ENCODE results near the gene VTI1A. TPM values are rescaled to one million over a fixed set of nuclear protein-coding genes. Genes with fewer than 3 reads are reported as not detected.

VTI1A gene
- total and polyA plus RNA-seq, 2 experiments from 2014 or later: 26.8 to 31.0 TPM

DNA sequence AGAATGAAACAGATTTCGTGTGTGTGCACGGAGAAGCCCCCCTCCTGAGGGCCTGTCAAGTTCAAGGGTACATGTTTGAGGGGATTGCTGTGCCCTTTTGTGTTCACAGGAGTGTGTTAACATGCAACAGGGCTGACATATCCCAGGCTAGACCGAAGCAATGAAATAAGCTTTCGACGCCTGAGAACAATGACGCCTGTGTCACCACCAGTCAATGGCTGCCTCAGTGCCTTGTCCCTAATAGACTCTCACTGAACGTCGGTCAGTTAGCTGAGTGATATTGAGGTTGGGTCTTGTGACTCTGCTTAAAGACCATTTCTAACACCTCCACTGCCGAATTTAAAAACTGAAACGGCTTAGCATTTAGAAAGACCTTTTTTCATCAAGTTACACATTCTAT, 327.8 kb downstream of the VTI1A start (continued):
- TF ChIP-seq EZH2phosphoT487 (IDR thresholded peaks at IDR 0.05; ENCODE audit: unreplicated experiment) (no peak), NANOG (IDR thresholded peaks at IDR 0.05; ENCODE audit: borderline replicate concordance) (no peak), STAT1 (IDR thresholded peaks at IDR 0.05; ENCODE audit: unreplicated experiment) (no peak), JUNB (IDR thresholded peaks at IDR 0.05; ENCODE audit: unreplicated experiment) (no peak), ZNF114 (CRISPR knock-in tag; IDR thresholded peaks at IDR 0.05) (no peak), EZH2 (IDR thresholded peaks at IDR 0.05; ENCODE audit: low read depth, unreplicated experiment) (no peak), POLR2AphosphoS5 (IDR thresholded peaks at IDR 0.05; ENCODE audit: low read depth) (no peak), ZNF331 (CRISPR knock-in tag; IDR thresholded peaks at IDR 0.05; ENCODE audit: low read depth) (no peak)
- TF ChIP-seq, protein P1, sequence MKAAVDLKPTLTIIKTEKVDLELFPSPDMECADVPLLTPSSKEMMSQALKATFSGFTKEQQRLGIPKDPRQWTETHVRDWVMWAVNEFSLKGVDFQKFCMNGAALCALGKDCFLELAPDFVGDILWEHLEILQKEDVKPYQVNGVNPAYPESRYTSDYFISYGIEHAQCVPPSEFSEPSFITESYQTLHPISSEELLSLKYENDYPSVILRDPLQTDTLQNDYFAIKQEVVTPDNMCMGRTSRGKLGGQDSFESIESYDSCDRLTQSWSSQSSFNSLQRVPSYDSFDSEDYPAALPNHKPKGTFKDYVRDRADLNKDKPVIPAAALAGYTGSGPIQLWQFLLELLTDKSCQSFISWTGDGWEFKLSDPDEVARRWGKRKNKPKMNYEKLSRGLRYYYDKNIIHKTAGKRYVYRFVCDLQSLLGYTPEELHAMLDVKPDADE (IDR thresholded peaks at IDR 0.05): no peak
- TF ChIP-seq, protein P2, sequence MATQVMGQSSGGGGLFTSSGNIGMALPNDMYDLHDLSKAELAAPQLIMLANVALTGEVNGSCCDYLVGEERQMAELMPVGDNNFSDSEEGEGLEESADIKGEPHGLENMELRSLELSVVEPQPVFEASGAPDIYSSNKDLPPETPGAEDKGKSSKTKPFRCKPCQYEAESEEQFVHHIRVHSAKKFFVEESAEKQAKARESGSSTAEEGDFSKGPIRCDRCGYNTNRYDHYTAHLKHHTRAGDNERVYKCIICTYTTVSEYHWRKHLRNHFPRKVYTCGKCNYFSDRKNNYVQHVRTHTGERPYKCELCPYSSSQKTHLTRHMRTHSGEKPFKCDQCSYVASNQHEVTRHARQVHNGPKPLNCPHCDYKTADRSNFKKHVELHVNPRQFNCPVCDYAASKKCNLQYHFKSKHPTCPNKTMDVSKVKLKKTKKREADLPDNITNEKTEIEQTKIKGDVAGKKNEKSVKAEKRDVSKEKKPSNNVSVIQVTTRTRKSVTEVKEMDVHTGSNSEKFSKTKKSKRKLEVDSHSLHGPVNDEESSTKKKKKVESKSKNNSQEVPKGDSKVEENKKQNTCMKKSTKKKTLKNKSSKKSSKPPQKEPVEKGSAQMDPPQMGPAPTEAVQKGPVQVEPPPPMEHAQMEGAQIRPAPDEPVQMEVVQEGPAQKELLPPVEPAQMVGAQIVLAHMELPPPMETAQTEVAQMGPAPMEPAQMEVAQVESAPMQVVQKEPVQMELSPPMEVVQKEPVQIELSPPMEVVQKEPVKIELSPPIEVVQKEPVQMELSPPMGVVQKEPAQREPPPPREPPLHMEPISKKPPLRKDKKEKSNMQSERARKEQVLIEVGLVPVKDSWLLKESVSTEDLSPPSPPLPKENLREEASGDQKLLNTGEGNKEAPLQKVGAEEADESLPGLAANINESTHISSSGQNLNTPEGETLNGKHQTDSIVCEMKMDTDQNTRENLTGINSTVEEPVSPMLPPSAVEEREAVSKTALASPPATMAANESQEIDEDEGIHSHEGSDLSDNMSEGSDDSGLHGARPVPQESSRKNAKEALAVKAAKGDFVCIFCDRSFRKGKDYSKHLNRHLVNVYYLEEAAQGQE (IDR thresholded peaks at IDR 0.05; ENCODE audit: unreplicated experiment): no peak
- TF ChIP-seq, protein P3, sequence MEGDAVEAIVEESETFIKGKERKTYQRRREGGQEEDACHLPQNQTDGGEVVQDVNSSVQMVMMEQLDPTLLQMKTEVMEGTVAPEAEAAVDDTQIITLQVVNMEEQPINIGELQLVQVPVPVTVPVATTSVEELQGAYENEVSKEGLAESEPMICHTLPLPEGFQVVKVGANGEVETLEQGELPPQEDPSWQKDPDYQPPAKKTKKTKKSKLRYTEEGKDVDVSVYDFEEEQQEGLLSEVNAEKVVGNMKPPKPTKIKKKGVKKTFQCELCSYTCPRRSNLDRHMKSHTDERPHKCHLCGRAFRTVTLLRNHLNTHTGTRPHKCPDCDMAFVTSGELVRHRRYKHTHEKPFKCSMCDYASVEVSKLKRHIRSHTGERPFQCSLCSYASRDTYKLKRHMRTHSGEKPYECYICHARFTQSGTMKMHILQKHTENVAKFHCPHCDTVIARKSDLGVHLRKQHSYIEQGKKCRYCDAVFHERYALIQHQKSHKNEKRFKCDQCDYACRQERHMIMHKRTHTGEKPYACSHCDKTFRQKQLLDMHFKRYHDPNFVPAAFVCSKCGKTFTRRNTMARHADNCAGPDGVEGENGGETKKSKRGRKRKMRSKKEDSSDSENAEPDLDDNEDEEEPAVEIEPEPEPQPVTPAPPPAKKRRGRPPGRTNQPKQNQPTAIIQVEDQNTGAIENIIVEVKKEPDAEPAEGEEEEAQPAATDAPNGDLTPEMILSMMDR (conservative IDR thresholded peaks at IDR 0.05; ENCODE audit: low read depth in 2 of 2): no peak

DNA sequence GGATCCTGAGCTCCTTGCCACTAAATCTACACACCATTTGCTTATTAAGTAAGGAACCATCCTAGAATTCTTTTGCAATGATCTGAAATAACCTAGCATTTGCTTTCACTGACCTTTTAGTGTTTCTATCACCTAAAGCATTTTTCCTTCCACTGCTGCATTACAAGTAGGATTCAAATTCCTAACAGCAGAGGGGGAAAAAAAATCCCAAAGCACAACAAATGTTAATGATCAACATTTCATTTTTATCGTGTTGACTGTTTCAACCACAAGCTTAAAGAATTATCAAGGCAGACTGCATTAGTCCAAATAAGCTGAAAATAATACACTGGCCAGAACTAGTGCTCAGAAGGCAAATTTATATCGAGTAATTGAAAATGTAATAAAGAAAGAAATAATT, 328.4 kb downstream of the VTI1A start:
- H2AFZ ChIP-seq: no peak overlapping the region
- H3K4me3 ChIP-seq: no peak overlapping the region
- no peaks in the 10 kb centered on the region for H3K79me2 ChIP-seq (replicated peaks; ENCODE audit: insufficient read depth)
- no peak overlapping the region for H3K27ac ChIP-seq (ENCODE audit: low read depth)
- H3K4me3 Mint-ChIP-seq: no peak overlapping the region
- DNase-seq (ENCODE audit: low spot score) (no peak), ATAC-seq (no peak)
- H3K27me3 ChIP-seq (ENCODE audit: insufficient read depth): no peaks in the 10 kb centered on the region
- H3F3A ChIP-seq (replicated peaks; ENCODE audit: low read depth): no peaks in the 10 kb centered on the region
- H3K9me3 Mint-ChIP-seq: no peaks in the 10 kb centered on the region
- TF ChIP-seq CREB1 (CRISPR knock-in tag; IDR thresholded peaks at IDR 0.05; ENCODE audit: low read depth): no peak
- TF ChIP-seq, protein P2 (IDR thresholded peaks at IDR 0.05; ENCODE audit: unreplicated experiment): no peak
- TF ChIP-seq, protein P3 (conservative IDR thresholded peaks at IDR 0.05; ENCODE audit: low read depth in 2 of 2): peak in 1 of 2 experiments; percentile 41; a peak in 3 of 4 replicates
- no peak for TF ChIP-seq EZH2 (IDR thresholded peaks at IDR 0.05; ENCODE audit: low read depth, unreplicated experiment)
- no peaks in the 10 kb centered on the region for H3K36me3 ChIP-seq (ENCODE audit: insufficient read depth)
- no peak overlapping the region for H3K4me2 ChIP-seq
- peaks cover 4% of the 10 kb centered on the region; the same call in 1 of the 2 replicates for H3K9me2 ChIP-seq (ENCODE audit: insufficient read depth)
- no peaks in the 10 kb centered on the region for H4K20me1 ChIP-seq (replicated peaks; ENCODE audit: insufficient read depth)
- H3K4me1 ChIP-seq (ENCODE audit: insufficient read depth): peaks cover 7% of the 10 kb centered on the region; the same call in 1 of the 2 replicates
- H3K36me3 Mint-ChIP-seq (ENCODE audit: low read depth): peaks cover 8% of the 10 kb centered on the region; the same call in 2 of the 3 replicates
- no peaks in the 10 kb centered on the region for H3K27me3 Mint-ChIP-seq (ENCODE audit: insufficient read depth, low read depth, poor library complexity)
- H3K4me1 Mint-ChIP-seq: peaks cover 16% of the 10 kb centered on the region
- H3K27ac Mint-ChIP-seq: no peak overlapping the region
